Epithelial cell of proximal tubule (primary cell): ENCODE measurements around the gene TBC1D32. TPM values are rescaled to one million over a fixed set of nuclear protein-coding genes. Genes with fewer than 3 reads are reported as not detected.

ENCODE experiments used
- DNase-seq: peaks from one replicate; pipeline ENCODE4 v3.0.0-alpha.2; 2011; ENCODE audit warnings: low read depth
- H3K4me3 ChIP-seq: 2 replicates; pipeline ENCODE4 v1.5.1; 2011; ENCODE audit warnings: low read depth, mild to moderate bottlenecking, low read length
- CTCF ChIP-seq: conservative IDR thresholded peaks from 2 replicates; pipeline ENCODE4 v1.5.1; 2012; ENCODE audit warnings: low read depth, mild to moderate bottlenecking, low read length
- total RNA-seq: library from RNA; depleted of rRNA; stranded (reverse); fragments of >200 nt; gene quantifications from 2 replicates; pipeline ENCODE4 v1.2.3, GENCODE V29; 2015

The TBC1D32 gene
- total RNA-seq, 1 donor from 2014 or later: 4.1 TPM

GRCh38 chr6:121247386-121247785 is 86.9 kb downstream of the TBC1D32 start:
- DNase-seq: no peak

DNA sequence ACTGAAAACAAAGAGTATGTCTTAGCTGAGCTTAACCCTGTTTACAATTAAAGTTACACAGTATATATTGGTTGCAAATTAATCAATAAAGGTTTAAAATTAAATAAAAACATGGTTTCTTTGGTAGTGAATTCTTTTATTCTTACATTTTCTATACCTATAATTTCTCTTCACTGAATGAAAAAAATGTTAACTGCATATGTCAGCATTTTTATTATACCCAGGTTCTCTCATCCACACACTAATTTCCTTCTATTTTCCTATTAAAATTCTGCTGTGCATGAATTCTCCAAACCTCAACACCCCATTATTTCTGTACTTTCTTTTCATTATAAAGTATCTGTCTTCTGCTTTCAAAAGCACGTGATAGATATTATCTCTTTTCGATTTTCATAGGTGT is 91.9 kb downstream of the TBC1D32 start:
- no peak overlapping the region for H3K4me3 ChIP-seq
- no peak for TF ChIP-seq CTCF
- DNase-seq: no peak

More at GRCh38 chr6:121247386-121247785, 86.9 kb downstream of the TBC1D32 start:
- TF ChIP-seq CTCF: no peak
- no peak overlapping the region for H3K4me3 ChIP-seq

- TF ChIP-seq CTCF: no peak
- no peak overlapping the region for H3K4me3 ChIP-seq
- DNase-seq: no peak
Observed at GRCh38 chr6:121237859-121238258, 96.4 kb downstream of the TBC1D32 start.

- H3K4me3 ChIP-seq: no peak overlapping the region
- DNase-seq: no peak
- TF ChIP-seq CTCF: no peak
Observed at GRCh38 chr6:121236984-121237383, 97.3 kb downstream of the TBC1D32 start.

- no peak for DNase-seq
- TF ChIP-seq CTCF: no peak
- H3K4me3 ChIP-seq: no peak overlapping the region
Observed at GRCh38 chr6:121235386-121235785, 98.9 kb downstream of the TBC1D32 start.

DNA sequence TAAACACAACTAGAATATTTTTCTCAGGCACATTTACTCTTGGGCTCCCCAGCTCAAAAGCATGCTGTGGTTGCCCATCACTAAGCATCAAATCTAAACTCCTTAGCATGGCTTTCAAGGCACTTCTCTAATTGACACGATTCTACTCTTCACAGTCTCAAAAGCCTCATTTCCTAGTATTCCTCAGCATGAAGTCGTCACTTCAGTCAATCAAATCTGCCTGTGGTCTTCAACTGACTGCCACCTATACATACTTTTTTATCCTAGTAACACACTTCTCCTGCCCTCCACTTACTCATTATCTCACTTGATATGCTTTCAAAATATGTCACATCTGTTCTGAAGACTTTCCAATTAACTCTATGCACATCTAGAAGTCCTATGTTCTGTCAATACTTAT is 110.3 kb downstream of the TBC1D32 start:
- TF ChIP-seq CTCF: no peak
- no peak for DNase-seq
- H3K4me3 ChIP-seq: no peak overlapping the region

- H3K4me3 ChIP-seq: no peak overlapping the region
- DNase-seq: no peak
- no peak for TF ChIP-seq CTCF
Observed at GRCh38 chr6:121223212-121223611, 111.1 kb downstream of the TBC1D32 start.
